Measurements from ENCODE around the gene PITPNB.

Gene PITPNB

GRCh38 chr22:27859336-27859735 lies 59.7 kb downstream of the PITPNB start:
- DNase-seq (ENCODE audit: low read depth) = no peak

GRCh38 chr22:27858626-27859025 lies 60.4 kb downstream of the PITPNB start:
- no peak for DNase-seq (ENCODE audit: low read depth)

GRCh38 chr22:27857443-27857842 lies 61.6 kb downstream of the PITPNB start:
- DNase-seq (ENCODE audit: low read depth) = no peak

DNA sequence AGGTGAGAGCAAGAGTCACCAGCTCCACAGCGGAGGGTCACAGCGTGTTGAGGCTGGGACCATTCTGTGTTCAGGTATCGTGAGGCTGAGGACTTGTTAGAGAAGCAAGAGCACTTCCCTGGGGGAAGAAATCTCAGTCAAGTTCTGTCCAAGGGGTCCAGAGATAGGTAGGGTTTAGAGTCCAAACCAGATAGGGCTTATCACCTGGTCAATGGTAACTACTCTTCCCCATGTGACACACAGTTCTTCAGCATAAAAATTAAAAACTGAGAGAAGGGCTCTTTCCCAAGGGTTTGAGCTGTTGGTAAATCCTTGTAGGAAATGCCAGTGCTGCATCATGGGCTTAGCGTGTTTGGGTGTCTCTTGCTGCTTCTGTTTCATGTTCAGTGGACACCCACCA lies 62.7 kb downstream of the PITPNB start:
- DNase-seq (ENCODE audit: low read depth) = no peak

GRCh38 chr22:27853424-27853823 lies 65.6 kb downstream of the PITPNB start:
- DNase-seq (ENCODE audit: low read depth) = no peak

- DNase-seq (ENCODE audit: low read depth) = no peak
Observed at GRCh38 chr22:27851974-27852746, 66.9 kb downstream of the PITPNB start.

DNA sequence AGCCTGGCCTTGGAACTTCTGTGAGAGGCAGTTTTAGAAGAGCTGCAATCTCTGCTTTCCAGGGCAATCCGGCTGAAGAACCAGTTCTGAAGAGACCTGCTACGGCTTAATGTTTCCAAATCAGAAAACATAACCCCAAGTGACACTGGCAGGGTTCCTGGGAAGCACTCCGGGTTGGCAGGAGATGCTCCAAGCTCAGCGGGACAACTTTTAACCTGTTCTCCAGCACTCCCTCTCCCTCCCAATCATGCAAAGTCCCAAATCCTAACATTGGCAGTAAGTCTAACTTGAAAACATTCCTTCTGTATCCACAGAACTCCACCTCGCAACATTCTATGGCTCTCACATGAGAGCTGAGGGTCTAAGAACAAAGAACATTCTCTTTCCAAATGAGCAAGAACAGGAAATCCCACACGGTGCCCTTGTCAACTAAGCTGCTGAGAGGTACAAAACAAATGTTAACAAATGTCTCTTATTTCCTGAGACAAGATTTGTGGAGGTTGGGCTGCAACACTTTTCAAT lies 69.0 kb downstream of the PITPNB start:
- no peak for DNase-seq (ENCODE audit: low read depth)

- DNase-seq (ENCODE audit: low read depth) = no peak
Observed at GRCh38 chr22:27848005-27848404, 71.1 kb downstream of the PITPNB start.

GRCh38 chr22:27846910-27847309 lies 72.1 kb downstream of the PITPNB start:
- DNase-seq (ENCODE audit: low read depth) = no peak

DNA sequence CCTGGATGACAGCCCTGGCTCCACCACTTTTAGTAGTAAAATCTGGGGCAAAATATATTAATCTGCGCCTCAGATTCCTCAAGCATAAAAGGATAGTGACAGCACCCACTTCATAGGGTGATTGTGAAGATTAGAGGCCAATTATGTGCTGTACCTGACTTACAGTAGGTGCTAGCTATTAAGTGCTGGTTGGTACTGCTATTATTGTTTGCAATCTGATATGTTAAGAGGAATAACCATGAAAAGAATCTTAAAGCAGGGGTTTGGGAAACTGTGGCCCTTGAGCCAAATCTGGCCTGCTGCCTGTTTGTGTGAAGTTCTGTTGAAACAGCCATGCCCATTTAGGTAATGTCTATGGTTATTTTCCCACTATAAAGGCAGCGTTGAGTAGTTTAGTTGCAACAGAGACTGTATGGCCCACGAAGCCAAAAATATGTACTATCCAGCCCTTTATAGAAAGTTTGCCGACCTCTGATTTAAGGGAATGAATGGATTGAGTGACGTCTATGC lies 72.8 kb downstream of the PITPNB start:
- DNase-seq (ENCODE audit: low read depth) = no peak

DNA sequence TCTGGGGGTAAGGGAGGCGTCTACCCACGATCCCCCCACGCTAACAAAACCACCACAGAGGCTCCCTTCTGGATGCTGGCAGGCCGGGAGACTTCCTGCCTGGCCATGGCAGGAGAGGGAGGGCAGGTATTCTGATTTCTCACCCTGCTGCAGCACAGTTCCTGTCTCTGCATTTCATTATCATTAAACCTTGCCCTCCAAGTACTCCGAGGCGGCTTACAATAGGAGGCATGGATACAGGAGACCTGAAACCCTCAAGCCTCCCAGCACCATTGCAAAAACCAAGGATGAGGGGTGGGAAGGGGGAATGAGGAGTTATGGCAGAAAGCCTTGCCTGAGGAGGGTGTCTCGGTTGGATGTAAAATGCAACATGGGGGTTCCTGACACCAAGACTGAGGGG lies 73.4 kb downstream of the PITPNB start:
- no peak for DNase-seq (ENCODE audit: low read depth)

DNA sequence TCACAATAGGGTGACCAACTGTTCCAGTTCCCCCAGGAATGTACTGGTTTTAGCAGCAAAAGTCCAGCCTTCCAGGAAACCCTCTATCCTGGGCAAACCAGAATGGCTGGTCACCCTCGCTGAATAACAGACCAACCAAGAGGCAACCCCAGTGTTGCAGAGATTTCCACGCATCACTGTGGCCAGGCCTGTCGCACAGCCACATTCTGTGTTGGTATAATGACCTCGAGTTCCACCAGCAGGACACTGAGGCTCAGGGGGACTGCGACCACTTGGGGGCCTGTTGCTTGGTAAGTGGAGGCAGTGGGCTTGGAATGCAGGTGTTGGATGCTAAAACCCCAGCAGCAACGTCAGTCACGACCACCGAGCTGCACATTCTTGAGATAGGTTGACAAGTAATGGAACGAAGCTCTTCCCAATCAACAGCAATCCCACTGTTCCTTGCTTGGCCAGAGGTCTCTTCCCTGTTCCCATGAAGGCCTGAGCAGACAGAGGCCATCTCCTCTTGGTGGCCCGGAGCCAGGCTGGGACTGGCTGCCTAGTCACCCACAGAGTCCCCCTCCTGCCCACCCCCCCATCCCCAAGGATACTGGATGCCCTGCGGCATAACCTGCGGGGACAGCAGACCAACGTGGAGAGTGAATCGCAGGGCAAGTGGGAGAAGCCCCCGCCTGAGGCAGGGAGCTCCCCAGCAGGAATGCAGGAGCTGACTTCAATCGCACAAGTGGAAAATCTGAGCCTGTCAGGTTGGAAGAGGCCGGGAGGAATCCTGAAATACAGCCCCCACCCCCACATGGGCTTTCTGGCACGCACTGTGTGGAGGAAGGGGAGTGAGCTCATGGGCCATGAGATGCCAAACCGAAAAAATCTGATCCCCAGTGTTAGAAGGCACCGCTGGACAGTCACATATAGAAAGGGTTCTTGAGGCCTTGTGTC lies 74.1 kb downstream of the PITPNB start:
- DNase-seq (ENCODE audit: low read depth) = no peak

- DNase-seq (ENCODE audit: low read depth) = no peak
Observed at GRCh38 chr22:27844256-27844655, 74.8 kb downstream of the PITPNB start.

DNA sequence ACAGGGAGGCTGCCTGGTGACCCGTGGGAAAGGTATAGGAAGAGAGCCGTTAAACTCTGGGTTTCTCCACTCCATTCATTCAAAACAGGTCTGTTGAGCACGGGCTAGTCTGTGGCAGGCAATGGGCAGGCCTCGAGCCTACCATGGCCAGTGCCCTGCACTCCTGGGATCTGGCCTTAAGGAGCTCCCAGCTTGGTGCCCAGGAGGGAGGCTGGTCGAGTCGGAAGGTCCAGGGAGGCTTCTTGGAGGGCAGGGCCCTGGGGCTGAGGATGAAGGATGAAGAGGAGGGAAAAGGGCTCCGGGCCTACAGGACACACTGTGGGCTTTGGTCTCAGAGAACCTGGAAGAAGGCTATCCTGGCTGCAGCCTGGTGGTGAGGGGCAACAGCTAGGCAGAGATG lies 75.6 kb downstream of the PITPNB start:
- DNase-seq (ENCODE audit: low read depth) = no peak

- DNase-seq (ENCODE audit: low read depth) = no peak
Observed at GRCh38 chr22:27842669-27843431, 76.2 kb downstream of the PITPNB start.

DNA sequence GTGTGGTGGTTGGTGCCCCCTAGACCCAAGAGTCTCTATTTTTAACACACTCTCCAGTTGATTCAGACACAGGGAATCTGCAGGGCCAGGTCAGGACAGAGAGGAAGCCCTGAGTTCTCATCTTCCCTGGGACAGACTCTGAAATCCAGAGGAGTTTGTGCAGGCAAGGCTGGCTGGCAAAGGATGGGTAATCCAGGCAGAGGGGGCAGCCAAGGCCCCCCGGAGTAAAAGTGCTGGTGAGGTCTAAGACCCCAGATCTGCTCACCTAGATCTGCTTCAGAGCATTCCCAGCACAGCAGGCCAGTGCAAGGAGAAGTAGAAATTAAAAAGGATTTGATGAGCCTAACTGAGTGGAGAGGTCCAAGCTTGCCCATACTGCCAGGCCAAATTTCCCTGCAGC lies 76.9 kb downstream of the PITPNB start:
- no peak for DNase-seq (ENCODE audit: low read depth)

GRCh38 chr22:27840436-27840835 lies 78.6 kb downstream of the PITPNB start:
- DNase-seq (ENCODE audit: low read depth) = no peak

DNA sequence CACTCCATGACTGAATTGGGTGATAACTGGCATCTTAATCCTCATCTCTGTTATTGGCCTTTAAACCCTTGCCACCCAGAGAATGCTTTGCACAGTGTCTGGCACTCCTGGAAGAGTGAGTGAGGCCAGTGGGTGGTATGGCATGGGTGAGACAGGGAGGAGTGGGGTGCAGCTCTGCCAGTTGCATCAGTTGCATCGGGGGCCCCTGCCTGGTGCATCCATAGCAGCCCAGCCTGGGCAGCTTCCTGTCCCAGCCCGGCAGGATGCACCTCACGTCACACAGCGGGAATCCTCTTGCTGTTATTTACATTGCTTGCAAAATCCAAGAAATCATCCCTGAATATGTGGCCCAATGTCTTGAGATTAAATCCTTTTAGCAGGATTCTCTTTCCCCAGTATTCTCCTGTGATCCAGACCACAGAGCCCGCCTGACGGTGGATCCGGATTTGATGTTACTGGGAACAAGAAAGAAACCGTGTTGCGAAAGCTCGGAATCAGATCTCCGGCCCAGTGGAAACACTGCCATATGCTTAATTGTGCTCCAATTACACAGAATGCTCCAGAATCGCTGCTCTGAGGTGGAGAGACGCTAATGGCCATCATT lies 79.9 kb downstream of the PITPNB start:
- DNase-seq (ENCODE audit: low read depth) = no peak

GRCh38 chr22:27836181-27836580 lies 82.9 kb downstream of the PITPNB start:
- no peak for DNase-seq (ENCODE audit: low read depth)

GRCh38 chr22:27835446-27835845 lies 83.6 kb downstream of the PITPNB start:
- DNase-seq (ENCODE audit: low read depth) = no peak

DNA sequence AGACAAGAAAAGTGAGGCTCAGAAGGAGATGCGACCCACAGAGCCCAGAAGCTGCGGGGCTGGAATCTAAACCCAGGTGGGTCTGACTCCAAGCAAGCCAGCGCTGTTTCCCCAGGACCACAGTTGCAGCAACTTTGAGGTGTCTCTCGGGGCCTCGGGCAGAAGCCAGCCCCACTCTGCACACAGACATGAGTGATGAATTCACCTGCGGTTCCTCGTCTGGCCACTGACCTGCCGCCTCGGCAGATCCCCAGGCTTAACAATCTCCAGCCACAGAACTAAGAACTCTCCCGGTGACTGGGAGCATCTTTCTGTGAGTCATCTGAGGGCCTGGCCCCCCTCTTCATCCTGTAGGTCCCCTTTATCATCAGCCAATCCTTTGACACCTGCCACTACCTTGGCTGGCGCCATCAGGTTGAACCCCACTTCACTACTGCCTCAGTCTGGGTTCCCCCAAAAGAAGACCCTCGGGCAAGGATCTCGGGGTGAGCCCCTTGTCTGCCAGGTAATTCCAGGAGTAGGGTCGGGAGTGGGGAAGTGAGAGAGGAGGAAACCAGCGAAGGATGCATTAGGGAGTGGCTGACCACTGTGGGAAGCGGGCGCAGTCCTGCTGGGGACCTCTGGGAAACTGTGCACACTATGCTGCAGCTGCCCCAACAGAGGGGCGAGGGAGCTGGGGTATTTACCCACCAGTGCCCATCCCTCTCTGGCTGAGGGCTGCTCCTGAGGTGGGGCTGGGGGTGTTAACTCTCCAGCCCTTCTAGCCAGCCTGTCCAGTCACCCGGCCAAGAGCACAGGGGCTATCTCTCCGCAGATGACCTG lies 84.5 kb downstream of the PITPNB start:
- DNase-seq (ENCODE audit: low read depth) = no peak

Measured in ELR (cell line).